GM19193 (cell line): Measurements from ENCODE around the gene TMEM150B.

Experiments
- POLR2A ChIP-seq: IDR thresholded peaks from 4 replicates; pipeline ENCODE4 v1.6.1; 2011; ENCODE audit not compliant: insufficient read depth, insufficient read length; ENCODE audit errors: extremely low read depth

The TMEM150B gene

GRCh38 chr19:55305983-55306562 lies 19.1 kb downstream of the TMEM150B start:
- TF ChIP-seq POLR2A = no peak

DNA sequence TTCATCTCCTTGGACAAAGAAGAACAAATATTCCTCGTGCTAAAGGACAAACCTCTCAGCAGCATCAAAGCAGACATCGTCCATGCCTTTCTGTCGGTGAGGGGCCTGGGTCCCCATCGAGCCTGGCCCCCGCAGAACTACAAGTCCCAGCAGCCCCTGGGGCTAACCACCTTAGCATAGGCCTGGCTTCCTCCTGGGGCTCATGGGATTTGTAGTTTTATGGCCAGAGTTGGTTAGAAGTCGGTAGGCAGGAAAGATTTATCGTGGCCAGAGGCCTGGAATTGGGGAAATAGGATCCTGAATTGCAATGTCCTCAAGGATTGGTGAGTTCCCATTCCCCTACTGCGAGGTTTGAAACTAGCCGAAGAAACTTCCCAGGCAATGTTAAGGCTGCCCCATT lies 19.6 kb downstream of the TMEM150B start:
- no peak for TF ChIP-seq POLR2A

DNA sequence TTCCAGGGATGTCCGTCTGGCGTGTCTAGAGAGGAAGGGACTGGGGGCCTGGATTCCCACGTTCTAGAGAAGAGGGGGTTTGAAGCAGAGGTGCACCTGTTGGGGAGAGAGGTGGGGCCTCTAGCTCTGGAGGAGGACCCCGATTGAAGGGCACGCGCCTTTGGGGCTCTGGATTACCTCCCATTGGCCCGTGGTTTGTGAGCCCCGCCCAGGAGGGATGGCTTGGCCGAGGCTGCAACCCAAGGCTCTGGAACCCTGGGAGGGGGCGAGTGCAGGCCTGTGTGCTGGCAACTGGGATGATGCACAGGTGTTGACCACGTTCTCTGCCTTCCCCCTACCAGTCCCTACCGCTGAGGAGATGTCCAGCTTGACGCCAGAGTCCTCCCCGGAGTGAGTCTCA lies 20.2 kb downstream of the TMEM150B start:
- TF ChIP-seq POLR2A = no peak

- TF ChIP-seq POLR2A = no peak
These were observed 20.7 kb downstream of the TMEM150B start for GRCh38 chr19:55304279-55304978.

DNA sequence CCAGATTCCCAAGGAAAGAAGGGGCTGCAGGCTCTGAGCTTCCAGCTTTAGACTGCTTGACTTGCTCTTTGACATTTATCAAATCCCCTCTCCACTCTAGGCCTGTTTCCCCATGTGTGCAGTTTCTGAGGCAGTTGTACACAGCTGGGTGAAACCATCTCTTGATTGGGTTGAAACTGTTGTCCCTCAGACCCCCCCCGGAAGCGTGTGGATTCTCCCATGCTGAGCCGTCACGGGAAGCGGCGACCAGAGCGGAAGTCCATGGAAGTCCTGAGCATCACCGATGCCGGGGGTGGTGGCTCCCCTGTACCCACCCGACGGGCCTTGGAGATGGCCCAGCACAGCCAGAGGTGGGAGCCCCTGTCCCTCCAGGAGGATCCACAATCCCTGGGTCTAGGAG lies 21.7 kb downstream of the TMEM150B start:
- no peak for TF ChIP-seq POLR2A

DNA sequence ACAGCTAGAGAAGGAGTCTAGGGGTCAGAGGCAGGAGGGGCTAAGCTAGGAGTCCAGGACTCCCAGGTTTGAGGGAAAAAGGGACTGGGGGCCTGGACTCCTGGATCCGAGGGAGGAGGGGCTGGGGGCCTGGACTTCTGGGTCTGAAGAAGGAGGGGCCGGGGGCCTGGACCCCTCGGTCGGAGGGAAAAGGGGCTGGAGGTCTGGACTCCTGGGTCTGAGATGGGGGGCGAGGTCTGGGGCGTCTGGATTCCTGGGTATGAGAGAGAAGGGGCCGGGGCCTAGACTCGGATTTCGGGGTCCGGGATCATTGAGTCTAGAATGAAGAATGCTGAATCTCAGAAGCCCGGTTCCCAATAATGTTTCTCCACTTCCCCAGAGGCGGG lies 22.8 kb downstream of the TMEM150B start:
- TF ChIP-seq POLR2A = no peak

DNA sequence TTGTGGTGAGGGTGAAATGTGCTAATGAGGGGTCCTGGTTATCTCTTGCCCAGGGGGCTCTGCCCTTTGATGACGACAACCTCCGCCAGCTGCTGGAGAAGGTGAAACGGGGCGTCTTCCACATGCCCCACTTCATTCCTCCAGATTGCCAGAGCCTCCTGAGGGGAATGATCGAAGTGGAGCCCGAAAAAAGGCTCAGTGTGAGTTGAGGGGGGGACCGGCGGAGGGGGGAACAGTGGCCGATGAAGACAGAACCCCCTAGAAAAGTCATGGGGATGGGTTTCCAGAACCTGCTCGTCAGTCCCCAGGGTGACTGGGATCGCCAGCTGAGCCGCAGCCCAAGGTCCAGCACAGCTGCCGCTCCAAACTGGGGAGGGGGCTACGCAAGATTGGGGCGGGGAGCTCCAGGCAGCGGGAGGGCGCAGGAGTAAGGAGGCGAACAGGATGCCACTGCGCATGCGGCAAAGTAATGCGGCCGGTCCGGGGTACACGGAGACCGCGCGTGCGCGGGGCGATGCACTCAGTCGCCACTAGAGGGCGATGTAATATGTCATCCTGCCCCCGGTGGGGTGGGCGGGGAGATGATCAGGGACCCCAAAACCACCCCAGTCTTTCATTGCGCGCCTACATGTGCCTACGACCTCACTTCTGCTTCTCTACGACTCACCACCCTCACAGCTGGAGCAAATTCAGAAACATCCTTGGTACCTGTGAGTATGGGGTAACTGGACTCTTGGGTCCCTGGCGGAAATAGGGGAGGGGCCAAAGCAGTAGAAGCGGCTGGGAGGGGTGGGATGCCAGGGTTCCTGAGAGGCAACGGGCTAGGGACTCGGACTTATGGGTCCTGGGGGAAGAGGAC lies 23.5 kb downstream of the TMEM150B start:
- no peak for TF ChIP-seq POLR2A

DNA sequence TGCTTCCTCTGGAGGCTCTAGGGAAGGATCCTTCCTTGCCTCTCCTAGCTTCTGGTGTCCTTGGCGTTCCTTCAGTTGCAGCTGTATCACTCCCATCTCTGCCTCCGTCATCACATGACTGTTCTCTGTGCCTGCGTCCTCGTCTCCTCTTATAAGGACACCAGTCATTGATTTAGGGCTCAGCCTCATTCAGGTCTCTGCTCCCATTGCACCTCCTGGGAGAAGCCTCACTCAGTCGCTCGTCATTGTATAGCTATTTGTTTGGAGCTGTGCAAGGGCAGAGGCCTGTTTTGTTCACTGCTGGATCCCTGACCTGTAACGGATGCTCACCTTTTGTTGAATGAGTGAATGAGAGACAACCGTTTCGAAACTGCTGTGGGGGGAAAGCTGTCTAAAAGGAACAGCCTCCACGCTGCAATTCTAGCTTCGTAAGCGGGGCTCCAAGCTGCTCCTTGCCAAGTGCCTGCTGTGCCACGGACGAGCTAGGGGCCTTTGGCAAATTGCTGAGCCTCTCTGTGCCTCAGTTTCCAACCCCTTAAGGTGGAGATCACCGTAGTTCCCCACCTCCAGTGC lies 24.2 kb downstream of the TMEM150B start:
- no peak for TF ChIP-seq POLR2A

DNA sequence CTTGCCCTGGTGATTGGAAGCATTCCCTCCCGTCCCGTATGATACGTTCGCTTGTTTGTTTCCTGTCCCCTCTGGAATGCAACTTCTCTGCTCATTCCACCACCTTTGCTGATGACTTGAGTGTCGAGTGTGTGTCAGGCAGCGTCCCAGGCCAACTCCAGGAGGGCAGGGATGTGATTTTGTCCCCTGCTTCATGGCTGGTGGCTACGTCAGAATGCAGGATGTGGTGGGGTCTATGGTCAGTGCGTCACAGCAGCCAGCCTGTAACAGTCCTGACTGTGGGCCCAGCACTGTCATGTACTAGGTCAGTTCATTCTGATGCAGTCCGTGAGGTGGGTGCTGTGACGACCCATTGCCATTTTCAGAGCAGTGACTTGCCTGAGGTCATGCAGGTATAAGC lies 25.1 kb downstream of the TMEM150B start:
- TF ChIP-seq POLR2A = no peak

- no peak for TF ChIP-seq POLR2A
These were observed 27.9 kb downstream of the TMEM150B start for GRCh38 chr19:55297267-55297666.

- TF ChIP-seq POLR2A = no peak
These were observed 35.9 kb downstream of the TMEM150B start for GRCh38 chr19:55289117-55289796.

- TF ChIP-seq POLR2A = no peak
These were observed 37.6 kb downstream of the TMEM150B start for GRCh38 chr19:55287361-55288079.

DNA sequence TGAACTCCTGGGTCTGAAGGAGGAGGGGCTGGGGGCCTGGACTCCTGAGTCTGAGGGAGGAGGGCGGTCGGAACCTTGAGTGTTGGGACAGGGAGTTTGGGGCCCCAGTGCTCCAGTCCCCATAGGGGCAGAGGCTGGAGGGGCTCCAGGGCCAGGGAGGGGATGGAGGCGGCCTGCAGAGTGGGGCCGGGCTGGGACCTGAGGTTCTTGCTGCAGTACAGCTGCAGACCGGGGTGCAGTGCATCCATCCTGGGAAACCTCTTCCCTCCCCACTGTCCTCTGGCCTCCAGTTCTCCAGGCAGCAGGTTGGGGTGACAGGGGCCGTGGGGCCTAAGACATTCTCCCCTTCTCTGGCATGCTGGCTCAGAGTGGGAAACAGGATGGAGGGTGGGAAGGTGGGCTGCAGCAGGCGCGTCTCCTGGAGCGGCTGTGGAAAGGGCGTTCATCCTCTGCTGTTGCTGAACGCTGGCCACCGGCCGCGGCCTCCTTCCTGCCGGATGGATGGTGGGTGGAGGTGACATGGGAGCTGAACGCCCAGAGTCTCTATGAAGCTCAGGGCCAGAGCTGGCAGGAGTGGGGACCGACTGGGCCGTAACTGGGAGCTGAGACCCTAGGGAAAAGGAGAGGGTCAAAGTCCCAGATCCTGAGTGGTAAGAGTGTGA lies 39.8 kb downstream of the TMEM150B start:
- TF ChIP-seq POLR2A = no peak
